HepG2 (cell line): ENCODE results near the gene ADGRL1. TPM values are rescaled to one million over a fixed set of nuclear protein-coding genes. Genes with fewer than 3 reads are reported as not detected.

Source experiments
- CREB3 ChIP-seq: sonication (generic); formaldehyde crosslinking; IDR thresholded peaks from 2 replicates; pipeline ENCODE4 v1.5.0; 2020; ENCODE audit warnings: missing genetic modification reagents
- HINFP ChIP-seq: sonication (generic); formaldehyde crosslinking; IDR thresholded peaks from 2 replicates; pipeline ENCODE4 v1.4.0; 2020; ENCODE audit warnings: low read depth, mild to moderate bottlenecking, missing genetic modification reagents
- KDM5B ChIP-seq: sonication (generic); formaldehyde crosslinking; IDR thresholded peaks from 2 replicates; pipeline ENCODE4 v1.4.0; 2020; ENCODE audit warnings: missing genetic modification reagents, mild to moderate bottlenecking, borderline replicate concordance
- ZFP1 ChIP-seq: IDR thresholded peaks from 2 replicates; pipeline ENCODE4 v1.6.1; 2016
- ZNF329 ChIP-seq: sonication (generic); formaldehyde crosslinking; IDR thresholded peaks from 2 replicates; pipeline ENCODE4 v1.9.0; 2021; ENCODE audit warnings: low read depth, mild to moderate bottlenecking, missing genetic modification reagents
- ZXDC ChIP-seq: sonication (generic); formaldehyde crosslinking; IDR thresholded peaks from 2 replicates; pipeline ENCODE4 v1.5.0; 2020; ENCODE audit warnings: mild to moderate bottlenecking, missing genetic modification reagents
- polyA plus RNA-seq, 8 experiments: library from polyadenylated mRNA; depleted of rRNA in 3 of 8; stranded (reverse) in 7 of 8; unstranded in 1 of 8; fragments of >200 nt; fragmentation: Illumina TruSeq in 4 of 8; extraction: Trizol in 4 of 8; gene quantifications; 2 replicates each; pipeline versions ENCODE4 v1.2.1 to v1.2.3, GENCODE V29; 2011 to 2016; ENCODE audit warnings: low read depth in 4 of 8, missing spikeins in 1 of 8, mixed read lengths in 1 of 8; ENCODE audit not compliant: insufficient read depth in 1 of 8
- total RNA-seq, 5 experiments: library from RNA; depleted of rRNA; stranded (reverse); fragments of >200 nt; fragmentation: Illumina TruSeq; extraction: Trizol; gene quantifications; 2 replicates each; pipeline ENCODE4 v1.2.3, GENCODE V29; 2016; ENCODE audit warnings: low read depth in 1 of 5

The ADGRL1 gene
- total and polyA plus RNA-seq, 2 of the 13 experiments (the other 11 are each of a cell fraction or from before 2014, with no cell fraction given): 0.49 to 1.7 TPM

GRCh38 chr19:14118165-14119051, 87.6 kb downstream of the ADGRL1 start (continued):
- 0 out of 2 replicates have a peak, but pooled peaks have one; percentile 24 for TF ChIP-seq CREB3
- TF ChIP-seq HINFP (CRISPR knock-in tag): 0 out of 2 replicates have a peak, but pooled peaks have one; percentile 4
- TF ChIP-seq ZFP1 (CRISPR knock-in tag): 0 out of 2 replicates have a peak, but pooled peaks have one; percentile 23
- 0 out of 2 replicates have a peak, but pooled peaks have one; percentile 66 for TF ChIP-seq ZNF329 (CRISPR knock-in tag)
- peak; percentile 73 for TF ChIP-seq KDM5B
- TF ChIP-seq ZXDC: peak; percentile 40; the same call in 1 of the 2 replicates
